ENCODE measurements around the gene RAB11FIP4.
A peak's percentile ranks its signal among the peaks of the same experiment; 100 is the strongest.

The RAB11FIP4 gene

DNA sequence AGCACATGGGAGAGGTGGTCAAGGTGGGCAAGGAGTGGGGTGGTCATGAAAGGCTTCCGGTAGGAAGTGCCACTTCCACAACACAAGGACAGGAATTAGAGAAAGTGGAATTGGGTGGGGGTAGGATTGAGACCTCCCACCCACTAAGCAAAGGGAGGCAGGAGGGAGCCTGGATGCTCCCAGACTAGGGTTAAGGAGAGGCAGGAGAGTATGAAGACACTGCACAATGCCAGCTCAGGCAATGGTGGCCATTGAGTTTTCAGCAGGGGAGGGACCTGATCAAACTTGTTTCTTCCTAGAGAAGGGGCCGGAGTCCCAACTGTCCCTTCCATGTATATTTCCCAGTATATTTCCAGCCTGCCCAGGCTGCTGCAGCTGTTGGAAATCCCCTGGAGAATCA, 3.1 kb upstream of the RAB11FIP4 start:
- DNase-seq = no peak

DNA sequence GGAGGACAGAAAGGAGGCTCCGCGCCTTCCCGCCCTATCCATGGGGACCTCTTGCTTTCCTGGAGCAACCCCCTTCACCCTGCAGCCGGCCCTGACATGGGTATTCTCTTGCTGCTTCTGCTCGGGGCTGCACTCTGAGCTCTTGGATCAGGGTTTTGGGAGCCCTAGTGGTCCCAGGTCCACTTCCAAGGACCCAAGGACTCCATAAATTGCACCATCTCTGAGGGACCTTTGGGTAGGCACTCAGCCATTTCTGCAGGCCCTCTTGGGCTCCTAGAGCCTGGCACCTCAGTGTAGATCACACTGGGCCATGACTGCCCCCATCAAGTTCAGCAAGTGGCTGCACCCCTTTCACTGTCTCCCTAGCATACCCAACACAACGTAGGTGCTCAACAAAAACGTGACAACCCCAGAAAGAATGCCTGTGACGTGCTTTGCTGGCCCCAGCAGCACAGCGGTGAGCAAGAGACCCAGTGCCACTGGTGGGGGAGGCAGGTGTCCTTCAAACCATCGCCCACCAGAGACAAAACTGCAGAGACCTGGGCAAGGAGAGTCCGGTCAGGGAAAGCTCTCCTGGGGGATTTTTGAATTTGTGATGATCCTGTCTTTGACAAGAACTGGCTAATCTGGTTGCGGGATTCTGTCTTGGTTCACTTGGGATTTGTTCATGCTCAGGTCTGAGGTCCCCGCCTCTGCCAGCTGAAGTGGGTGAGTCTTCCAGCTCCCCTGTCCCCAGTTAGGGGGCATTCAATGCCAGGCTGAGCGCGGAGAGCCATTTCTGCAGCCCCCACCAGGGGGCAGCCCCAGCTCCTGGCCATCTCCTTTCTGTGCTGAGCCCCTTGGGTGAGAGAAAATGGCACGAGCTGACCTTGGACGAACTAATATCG, 2.5 kb upstream of the RAB11FIP4 start:
- DNase-seq = peak; percentile 11

DNA sequence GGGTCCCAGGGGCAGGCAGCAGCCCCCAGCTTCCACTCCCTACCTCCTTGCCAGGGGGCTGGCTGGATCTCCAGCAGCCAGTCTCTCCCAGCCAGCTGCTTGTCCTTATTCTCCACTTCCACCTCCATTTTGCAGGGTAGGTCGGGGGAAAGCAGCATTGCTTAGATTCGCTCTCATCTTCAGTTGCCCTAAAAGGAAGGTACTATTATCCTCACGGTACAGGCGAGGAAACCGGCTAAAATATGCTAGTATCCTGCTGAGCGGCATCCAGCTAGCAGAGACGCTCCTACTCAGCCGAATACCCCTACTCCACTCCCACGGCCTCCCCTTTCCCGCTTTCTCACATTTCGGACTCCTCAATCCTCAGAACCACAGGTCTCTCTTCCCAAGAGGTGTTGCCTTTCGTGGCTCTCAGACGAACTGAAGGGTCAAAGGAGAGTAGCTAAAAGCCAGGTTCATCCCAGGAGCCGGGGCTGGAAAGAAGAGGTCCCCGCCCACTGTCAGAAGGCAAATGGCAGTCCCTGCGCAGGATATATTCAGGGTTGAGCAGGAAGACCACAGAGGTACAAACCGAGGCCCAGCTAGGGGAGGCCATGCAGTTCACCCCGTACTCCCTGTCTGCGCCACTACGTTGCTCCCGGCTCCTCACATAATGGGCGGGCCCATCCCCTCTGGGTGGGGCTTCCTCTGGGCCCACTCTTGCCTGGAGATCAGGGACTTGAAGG, 1.7 kb upstream of the RAB11FIP4 start:
- DNase-seq = no peak

DNA sequence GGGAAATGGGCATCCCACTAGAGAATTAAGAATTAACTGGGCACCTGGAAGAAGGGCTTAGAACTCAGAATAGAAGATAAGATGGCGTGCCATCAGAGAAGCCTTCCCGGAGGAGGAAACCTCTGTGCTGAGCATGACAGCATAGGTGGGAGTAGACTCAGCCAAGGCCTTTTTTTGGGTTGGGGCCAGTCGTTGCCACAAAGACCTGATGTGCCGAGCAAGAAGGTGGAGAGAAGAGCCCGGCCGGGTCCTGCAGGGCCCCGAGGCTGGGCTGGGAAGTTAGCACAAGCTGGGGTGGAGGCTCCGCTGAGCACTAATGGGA, 1.1 kb upstream of the RAB11FIP4 start:
- DNase-seq = no peak

DNA sequence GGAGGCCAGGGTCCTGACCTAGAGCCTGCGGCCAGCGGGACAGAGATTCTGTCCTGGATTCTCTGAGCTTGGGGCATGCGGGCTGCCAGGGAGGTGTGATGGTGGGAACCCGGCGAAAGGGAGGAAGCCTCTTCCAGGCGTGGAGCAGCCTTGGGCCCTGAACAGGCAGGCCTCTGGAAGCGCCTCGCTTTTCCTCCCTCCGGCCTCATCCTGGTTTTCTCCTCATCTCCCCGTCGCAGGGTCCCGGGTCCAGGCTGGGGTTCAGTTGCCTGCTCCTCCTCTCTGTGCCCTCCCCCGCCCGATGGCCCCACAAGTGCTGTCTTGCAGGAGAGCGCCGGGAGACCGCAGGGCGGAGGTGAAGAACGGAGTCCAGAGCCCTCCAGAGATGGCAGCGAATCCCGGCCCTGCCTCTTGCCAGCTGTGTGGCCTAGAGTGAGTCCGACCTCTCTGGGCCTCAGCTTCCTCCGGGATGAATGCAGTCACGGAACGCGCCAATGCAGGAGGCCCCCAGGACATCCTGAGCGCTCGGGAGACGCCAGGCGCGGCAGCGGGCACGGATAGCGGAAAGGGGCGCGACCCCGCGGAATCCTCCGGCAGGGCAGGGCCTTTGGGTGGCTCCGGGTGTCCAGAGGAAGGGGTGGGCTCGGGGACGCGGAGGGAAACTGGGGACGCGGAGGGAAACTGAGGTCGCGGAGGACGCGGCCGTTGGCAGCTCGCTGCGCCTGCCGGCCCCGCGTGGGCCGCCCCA, 553 bp upstream of the RAB11FIP4 start:
- no peak for DNase-seq

DNA sequence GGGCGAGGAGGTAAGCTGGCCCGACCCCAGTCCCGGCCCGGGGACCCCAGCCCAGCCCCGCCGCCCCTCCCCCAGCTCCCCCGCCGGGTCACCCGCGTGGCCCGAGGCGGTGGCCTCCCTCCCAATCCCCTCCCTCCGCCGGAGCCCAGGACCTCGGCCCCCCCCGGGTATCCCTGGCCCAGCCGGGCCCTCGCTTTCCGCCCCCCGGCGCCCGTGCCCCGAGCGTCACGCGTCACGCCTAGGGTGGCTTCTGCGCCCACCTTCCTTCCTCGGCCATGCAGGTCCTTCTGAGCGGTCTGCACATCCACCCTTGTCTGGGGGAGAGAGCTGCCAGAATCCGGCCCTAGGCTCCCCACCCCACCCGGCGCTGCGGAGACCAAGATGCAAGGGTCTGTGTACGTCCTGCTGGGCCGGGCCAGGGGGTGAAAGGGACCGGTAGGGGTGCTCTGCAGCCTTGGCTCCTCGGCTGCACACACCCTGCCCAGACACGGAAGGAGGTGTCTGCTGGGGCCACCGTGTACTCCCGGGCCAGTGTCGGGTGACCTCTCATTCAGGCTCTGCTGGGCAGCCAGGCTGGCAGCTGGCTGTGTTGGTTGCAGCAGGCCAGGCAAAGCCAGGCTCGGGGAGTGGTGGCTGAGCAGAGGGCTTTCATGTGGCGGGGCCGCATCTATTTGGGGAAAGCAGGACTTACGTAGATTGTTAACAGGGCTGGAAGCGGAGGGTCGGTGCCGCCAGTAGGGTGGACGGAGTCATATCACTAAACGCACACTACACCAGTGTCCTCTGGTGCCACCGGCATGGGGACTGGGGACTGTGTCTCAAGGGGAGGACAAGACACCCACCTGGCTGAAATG, 754 bp downstream of the RAB11FIP4 start:
- no peak for DNase-seq

DNA sequence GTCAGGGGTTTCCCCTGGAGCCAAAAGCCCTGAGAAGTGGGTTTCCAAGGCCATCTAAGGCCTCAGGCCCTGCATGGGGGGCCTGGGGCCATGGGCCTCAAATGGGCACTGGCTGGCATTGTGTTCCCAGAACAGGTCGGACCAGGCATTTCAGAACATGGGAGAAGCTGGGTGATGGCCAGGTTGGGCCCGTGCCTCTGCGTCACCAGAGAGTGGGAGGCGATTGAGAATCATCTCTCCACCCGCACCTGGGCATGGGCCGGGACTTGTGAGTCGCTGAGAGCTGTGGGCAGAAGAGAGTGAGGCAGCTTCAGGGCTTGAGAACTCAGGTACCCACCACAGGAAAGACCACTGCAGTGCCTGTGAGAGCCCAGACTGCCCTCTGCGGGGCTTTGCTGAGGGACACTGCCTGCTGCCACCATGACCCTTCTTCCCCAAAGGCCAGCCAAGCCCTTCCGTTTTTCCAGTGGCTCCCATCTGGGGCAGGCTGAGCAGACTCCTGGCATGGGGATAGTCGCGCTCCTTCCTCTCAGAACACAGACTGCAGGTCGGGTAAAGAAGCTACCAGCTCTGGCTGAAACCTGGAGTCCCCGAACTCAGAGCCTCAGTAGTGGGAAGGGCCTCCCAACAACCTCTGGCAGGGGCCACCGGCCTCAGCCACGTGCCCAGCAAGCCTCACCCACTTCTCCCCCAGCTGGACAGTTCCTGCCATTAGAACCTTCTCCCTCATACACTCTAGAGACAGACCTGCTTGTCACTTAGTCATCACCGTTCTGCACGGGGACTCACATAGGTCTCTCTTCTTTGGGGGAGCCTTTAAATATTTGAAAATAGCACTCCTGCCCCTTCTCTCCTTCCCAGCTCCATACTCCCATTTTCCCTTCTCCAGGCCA, 1.6 kb downstream of the RAB11FIP4 start:
- no peak for DNase-seq

DNA sequence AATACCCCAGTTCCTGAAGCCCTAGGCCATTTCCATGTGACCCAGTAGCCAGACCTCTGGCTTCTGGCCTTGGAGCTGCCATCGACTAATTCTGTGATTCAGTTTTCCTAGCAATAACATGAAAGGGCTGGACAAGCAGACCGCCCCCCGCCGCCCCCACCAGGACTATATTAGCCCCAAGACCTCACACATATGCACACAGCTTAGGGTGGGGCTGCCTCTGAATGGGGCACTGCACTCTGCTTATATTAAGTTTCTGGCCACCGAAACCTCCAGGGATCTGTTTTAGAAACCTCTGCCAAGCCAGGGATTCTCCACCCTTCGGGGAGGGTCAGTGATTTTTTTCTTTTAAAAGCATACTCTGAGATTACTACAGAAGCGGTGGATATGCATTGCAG, 2.3 kb downstream of the RAB11FIP4 start:
- DNase-seq = no peak

DNA sequence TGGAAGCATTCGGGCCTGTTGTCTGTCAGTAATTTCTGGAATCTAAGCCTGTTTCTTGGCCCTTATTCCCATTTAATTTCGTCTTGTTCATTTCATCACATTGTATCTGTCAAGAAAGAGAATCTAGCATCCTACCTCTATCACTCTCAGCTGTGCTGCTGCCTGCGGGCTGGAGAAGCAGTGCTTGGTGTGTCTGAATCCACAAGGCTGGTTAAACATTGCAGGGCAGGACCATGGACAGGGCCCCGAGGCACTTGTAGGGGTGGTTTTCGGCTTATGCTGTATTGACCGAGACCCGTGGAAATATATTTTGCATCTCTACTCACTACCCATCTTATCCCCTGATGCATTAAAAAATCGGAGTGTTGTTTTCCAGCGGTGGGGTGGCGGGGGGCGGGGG, 3.1 kb downstream of the RAB11FIP4 start:
- peak; percentile 49 for DNase-seq

DNA sequence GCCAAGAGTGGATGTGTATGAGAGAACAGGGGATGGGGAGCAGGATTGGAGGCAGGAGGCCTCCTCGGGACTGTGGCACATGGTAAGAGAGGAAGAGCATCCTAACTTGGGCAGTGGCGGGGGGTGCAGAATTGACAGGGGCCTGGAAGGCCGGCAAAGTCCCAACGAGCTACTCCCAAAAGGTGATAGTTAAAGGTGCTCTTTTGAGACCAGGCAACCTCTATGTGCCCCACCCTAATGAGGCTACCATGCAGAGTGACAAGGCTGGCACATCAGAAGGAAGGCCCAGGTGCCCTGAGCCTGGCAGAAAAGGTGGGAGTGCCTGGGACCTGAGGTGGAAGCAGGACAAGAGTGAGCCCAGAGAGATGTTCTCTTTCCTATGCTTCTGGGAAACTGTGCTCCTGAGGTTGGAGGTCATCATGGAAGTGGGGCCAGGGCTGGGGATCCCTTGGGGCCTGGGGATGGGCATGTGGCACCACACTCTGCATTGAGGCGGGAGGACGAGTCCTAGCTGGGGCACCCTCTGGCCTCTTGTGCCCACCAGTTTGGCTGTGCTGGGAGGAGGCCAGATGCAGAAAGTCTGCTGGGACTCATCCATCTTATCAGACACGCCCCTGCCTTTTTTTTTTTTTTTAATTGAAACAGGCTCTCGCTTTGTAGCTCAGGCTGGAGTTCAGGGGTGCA, 5.9 kb downstream of the RAB11FIP4 start:
- DNase-seq = no peak

DNA sequence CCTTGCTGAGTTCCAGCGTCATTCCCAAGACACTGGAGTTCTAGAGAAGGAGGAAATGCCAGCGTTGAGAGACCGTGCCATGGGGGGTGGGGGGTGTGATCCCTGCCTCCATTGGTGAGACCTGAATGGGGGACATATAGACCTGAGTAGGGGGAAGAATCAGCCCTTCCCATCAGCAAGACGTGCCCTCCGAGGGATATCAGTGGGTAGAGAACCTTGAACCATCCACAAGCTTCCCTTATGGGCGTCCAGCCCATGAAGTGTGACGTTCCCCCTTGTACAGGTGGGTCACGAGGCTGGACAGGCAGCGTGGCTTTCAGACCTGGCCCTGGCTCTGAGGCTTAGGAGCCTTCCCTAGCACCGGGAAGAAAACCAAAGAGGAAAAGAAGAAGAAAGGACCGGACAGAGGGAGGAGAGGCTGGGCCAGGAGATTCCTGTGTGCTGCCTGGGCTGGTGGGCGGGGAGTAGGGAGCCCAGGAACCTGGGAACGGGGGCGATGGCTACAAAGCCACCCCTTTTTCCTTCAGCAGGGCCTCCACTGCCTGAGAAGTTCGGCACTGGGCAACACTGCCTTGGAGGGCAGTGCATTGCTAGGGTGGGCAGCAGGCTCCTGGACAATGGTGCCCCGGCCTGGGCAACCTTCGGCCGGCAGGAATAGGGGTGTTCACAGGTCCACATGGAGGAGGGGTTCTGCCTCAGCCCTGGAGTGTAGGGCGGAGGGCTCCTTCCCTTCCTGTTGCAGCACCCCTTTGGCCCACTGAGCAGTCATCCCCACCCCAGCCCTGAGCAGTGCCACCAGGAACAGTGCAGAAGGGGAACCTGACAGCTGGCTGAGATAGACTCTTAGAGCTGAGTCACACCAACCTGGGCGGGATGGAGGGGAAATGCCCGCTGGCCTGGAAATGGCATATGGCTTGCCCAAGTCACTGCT, 7.2 kb downstream of the RAB11FIP4 start:
- no peak for DNase-seq

DNA sequence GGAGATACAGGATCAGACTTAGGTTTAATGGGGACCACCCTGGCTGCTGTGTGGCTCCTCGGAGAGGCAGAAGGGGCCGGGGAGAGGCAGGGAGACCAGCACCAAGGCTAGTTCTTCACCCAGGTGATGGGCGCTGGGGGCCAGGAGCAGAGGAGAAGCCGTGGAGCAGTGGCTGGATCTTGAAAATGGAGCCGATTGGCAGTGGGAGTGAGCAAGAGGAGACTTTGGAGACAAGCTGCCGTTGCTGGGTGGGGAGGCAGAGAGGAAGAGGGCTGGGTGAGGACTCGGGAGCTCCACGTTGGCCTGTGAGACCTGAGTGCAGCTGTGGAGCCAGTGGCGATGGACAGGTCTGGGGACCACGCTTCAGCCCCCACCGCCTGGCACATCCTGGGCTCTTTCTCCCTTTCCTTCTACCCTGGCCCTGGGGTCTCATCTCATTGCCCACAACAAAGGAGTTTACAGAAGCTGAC, 9.0 kb downstream of the RAB11FIP4 start:
- DNase-seq = no peak

DNA sequence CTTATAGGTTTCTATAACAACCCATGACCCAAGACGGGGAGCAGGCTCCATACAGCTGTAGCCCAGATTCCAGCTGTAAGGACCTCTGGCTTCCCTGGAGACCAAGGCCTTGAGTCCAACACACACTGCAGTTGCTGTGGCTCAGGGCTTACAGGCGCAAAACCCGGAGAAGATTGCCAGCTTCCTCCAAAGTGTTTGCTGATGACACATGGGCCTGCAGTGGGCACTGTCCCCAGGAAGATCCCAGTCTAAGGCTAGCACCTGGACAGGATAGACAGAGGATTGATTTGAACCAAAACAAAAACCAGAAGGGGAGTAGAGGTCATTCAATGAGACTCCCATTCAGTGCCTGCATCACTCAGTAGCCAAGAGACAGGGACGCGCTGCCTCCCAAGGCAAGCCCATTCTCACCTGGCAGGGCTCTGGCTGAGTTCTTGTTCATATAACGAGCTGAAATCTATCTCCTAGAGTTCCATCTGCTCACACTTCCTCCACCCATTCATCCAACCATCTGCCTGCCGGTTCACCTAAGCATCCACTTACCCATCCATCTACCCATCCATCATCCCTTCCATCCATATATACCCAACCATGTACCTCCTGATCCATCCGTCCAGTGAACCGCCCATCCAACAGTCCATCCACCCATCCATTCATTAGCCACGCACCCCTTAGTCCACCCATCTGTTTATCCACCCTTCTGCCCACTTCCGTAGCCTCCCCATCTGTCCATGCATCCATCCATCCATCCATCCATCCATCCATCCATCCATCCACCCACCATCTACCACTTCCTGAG, 10.2 kb downstream of the RAB11FIP4 start:
- DNase-seq = no peak

DNA sequence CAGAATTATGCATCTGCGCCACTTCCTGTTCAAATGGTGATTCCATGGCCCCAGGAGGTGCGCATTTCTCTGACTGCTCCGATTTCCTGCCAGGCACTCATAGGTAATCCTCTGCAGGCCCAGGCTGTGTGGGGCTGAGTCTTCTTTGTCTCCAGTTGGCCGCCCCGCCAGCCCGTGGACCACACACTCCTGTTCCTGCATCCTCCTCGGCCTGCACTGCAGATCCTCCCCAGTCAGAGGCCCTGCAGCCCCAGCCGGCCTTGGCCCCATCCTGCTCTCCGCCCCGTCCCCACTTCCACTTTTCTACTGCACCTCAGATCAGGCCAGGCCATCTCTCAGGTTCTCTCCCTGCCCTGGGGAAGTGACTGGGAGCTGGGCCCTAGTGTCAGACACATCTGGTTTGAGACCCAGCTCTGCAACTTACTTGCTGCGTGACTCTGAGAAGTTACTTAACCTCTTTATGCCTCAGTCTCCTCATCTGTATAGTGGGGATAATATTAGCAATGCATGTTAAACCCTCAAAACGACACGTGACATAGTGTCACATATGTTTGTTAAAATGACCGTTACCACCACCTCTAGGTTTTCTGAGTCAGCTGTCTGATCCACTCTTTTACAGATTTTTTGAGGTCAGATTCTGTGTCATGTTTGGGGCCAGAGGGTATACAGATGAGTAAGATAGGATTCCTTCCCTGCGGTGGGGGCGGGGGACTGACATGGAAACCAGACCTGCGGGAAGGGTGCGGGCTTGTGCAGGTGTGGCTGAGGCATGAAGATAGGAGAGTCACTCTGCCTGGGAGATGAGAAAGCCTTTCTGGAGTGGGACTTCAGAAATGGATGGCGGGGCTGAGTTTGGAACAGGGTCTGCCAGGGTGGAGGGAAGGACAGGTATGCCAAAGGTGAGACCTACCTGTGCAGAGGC, 12.8 kb downstream of the RAB11FIP4 start:
- DNase-seq = peak; percentile 20

DNA sequence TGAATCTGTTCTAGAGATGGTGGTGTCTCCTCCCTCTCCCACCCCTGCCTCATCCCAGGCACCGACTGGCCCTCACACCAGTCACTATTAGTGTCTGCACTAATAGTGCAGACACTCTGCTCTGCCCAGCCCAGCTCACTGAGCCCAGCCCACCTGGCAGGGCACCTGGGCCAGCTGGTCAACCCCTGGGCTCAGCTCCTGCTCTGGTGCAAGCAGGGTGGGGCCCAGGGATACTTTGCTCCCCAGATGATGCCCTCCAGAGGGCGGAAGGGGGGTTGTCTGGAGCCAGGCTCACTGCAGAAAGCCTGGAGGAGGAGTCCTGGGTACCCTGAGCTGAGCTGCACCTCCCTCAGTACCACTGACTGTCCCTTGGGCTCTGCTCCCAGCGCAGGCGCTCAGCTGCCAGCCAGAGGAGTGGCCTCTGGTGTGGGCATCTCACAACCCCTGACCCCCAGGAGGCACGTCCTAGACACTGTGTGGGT, 14.5 kb downstream of the RAB11FIP4 start:
- DNase-seq = no peak

DNA sequence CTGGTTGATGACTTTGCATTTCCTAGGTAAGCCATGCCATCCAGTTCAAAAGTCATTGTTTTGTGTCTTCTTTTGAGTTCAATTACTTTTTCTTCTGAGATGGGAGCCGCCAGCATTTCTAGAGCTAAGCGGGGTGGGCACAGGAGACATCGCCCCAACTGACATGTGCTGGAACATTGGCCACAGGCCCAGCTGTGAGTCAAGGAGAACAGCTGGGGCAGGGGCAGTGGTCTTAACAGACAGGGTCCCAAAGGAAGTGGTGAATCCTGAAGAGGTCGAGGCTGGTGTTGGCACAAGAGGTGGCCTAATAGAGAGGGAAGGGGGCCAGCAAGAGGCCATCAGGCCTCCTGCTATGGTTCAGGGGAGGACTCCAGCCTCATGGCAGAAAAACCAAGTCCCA, 17.1 kb downstream of the RAB11FIP4 start:
- DNase-seq = no peak

DNA sequence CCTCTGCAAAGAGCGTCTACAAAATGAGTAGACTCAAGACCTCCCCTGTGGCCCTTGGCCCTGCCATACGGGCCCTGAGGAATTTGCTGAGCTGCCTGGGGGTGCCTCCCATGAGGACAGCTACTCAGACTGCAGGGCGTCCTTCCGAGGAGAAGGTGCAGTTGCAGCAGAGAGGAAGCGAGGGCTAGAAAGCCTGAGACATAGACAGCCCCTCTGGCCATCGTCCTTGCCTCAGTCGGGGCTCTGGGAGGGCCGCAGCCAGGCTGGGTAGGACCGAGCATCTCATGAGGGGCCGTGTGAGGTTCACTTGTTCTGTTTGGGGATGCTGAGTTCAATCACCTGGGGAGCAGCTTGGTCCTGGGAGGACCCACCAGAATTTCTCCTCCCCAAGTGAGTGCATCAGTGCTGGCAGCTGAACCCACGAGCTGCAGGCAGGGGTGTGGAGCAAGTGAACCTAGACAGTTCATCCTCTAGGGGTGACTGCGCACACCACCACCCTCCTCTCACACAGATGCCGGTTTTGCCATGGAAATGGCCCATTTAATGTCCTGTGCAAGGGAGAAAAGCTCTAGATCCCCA, 20.3 kb downstream of the RAB11FIP4 start:
- DNase-seq = no peak
